MM.1S (cell line): Measurements from ENCODE around the gene MFF.

Experiments
- DNase-seq: peaks from one replicate; pipeline ENCODE4 v3.0.0-alpha.2; 2015
- H2AFZ ChIP-seq: fragments of 300-600 bp; sonication (generic); 2 replicates; pipeline ENCODE4 v1.6.0; 2016; ENCODE audit warnings: antibody characterized with exemption, low read length
- H3F3A ChIP-seq: fragments of 300-600 bp; sonication (generic); 2 replicates; pipeline ENCODE4 v1.6.1; 2016; ENCODE audit warnings: mild to moderate bottlenecking, antibody characterized with exemption, low read length, moderate library complexity, mixed read lengths; ENCODE audit not compliant: insufficient read depth
- H3K27ac ChIP-seq: fragments of 300-600 bp; sonication (generic); 2 replicates; pipeline ENCODE4 v1.5.1; 2016; ENCODE audit warnings: mild to moderate bottlenecking, low read length
- H3K27me3 ChIP-seq: fragments of 300-600 bp; sonication (generic); replicated peaks from 2 replicates; pipeline ENCODE4 v1.6.0; 2016; ENCODE audit warnings: low read length; ENCODE audit not compliant: insufficient read depth
- H3K36me3 ChIP-seq: fragments of 300-600 bp; sonication (generic); replicated peaks from 2 replicates; pipeline ENCODE4 v1.6.1; 2016; ENCODE audit warnings: mild to moderate bottlenecking, low read length, mixed read lengths; ENCODE audit not compliant: insufficient read depth
- H3K4me1 ChIP-seq: fragments of 300-600 bp; sonication (generic); 2 replicates; pipeline ENCODE4 v1.6.1; 2016; ENCODE audit warnings: low read length, mixed read lengths
- H3K4me2 ChIP-seq: fragments of 300-600 bp; sonication (generic); 2 replicates; pipeline ENCODE4 v1.6.0; 2016; ENCODE audit warnings: low read depth, low read length
- H3K4me3 ChIP-seq: fragments of 300-600 bp; sonication (generic); 2 replicates; pipeline ENCODE4 v1.5.1; 2016; ENCODE audit warnings: low read length, mixed read lengths
- H3K79me2 ChIP-seq: fragments of 300-600 bp; sonication (generic); 2 replicates; pipeline ENCODE4 v1.6.1; 2016; ENCODE audit warnings: mixed run types, low read length, mixed read lengths
- H3K9ac ChIP-seq: fragments of 300-600 bp; sonication (generic); 2 replicates; pipeline ENCODE4 v1.6.1; 2016; ENCODE audit warnings: low read length, mixed read lengths
- H3K9me2 ChIP-seq: fragments of 300-600 bp; sonication (generic); replicated peaks from 2 replicates; pipeline ENCODE4 v1.6.1; 2016; ENCODE audit warnings: mild to moderate bottlenecking, low read length, mixed read lengths; ENCODE audit not compliant: insufficient read depth
- H3K9me3 ChIP-seq: fragments of 300-600 bp; sonication (generic); replicated peaks from 2 replicates; pipeline ENCODE4 v1.6.1; 2016; ENCODE audit warnings: mild to moderate bottlenecking, low read length, mixed read lengths; ENCODE audit not compliant: insufficient read depth
- H4K20me1 ChIP-seq: fragments of 300-600 bp; sonication (generic); 2 replicates; pipeline ENCODE4 v1.6.1; 2016; ENCODE audit warnings: mild to moderate bottlenecking, low read length, moderate library complexity, mixed read lengths; ENCODE audit not compliant: insufficient read depth
- EZH2 ChIP-seq: fragments of 300-600 bp; sonication (generic); optimal IDR thresholded peaks from 2 replicates; pipeline ENCODE3; 2017; ENCODE audit warnings: low read depth, mild to moderate bottlenecking, antibody characterized with exemption, low read length, mixed read lengths
- EZH2phosphoT487 ChIP-seq: fragments of 300-600 bp; sonication (generic); IDR thresholded peaks from 2 replicates; pipeline ENCODE4 v1.6.1; 2018; ENCODE audit warnings: antibody characterized with exemption, low read length
- TF ChIP-seq, protein P1 (sequence below): fragments of 300-600 bp; sonication (generic); IDR thresholded peaks from 2 replicates; pipeline ENCODE4 v1.5.1; 2016; ENCODE audit warnings: antibody characterized with exemption, low read length, mixed read lengths

MFF gene

DNA sequence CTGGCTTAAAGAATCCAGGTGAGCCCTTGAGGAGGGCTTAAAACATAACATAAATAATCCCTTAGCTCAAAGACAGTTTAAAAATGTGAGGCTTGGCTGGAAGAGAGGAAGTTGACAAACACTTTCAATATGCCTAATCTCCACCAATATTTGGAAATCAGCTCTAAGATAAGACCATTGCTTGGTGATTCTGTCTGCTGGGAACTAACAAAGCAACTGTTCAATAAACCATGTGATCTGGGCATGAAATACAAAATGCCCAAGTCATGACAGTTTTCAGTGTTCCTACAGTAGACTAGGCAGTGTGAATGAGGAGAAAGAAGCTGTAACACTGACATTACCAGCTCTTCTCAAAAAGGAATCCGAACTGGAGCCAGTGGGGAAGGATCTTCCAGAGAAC, 10.7 kb downstream of the MFF start:
- Histone ChIP-seq H3K4me1 (no peaks in the 10 kb centered on the region), H3F3A (no peaks in the 10 kb centered on the region), H3K9me3 (no peaks in the 10 kb centered on the region), H3K4me3 (no peak overlapping the region), H3K79me2 (peaks cover 9% of the 10 kb centered on the region), H3K9me2 (no peaks in the 10 kb centered on the region), H3K9ac (no peak overlapping the region), H2AFZ (no peak overlapping the region), H4K20me1 (no peaks in the 10 kb centered on the region), H3K27me3 (no peaks in the 10 kb centered on the region), H3K27ac (no peak overlapping the region), H3K36me3 (peaks cover 10% of the 10 kb centered on the region), H3K4me2 (no peak overlapping the region)
- DNase-seq, result no peak
- TF ChIP-seq EZH2, result no peak
- no peak for TF ChIP-seq EZH2phosphoT487
- TF ChIP-seq, protein P1, sequence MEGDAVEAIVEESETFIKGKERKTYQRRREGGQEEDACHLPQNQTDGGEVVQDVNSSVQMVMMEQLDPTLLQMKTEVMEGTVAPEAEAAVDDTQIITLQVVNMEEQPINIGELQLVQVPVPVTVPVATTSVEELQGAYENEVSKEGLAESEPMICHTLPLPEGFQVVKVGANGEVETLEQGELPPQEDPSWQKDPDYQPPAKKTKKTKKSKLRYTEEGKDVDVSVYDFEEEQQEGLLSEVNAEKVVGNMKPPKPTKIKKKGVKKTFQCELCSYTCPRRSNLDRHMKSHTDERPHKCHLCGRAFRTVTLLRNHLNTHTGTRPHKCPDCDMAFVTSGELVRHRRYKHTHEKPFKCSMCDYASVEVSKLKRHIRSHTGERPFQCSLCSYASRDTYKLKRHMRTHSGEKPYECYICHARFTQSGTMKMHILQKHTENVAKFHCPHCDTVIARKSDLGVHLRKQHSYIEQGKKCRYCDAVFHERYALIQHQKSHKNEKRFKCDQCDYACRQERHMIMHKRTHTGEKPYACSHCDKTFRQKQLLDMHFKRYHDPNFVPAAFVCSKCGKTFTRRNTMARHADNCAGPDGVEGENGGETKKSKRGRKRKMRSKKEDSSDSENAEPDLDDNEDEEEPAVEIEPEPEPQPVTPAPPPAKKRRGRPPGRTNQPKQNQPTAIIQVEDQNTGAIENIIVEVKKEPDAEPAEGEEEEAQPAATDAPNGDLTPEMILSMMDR, result no peak

DNA sequence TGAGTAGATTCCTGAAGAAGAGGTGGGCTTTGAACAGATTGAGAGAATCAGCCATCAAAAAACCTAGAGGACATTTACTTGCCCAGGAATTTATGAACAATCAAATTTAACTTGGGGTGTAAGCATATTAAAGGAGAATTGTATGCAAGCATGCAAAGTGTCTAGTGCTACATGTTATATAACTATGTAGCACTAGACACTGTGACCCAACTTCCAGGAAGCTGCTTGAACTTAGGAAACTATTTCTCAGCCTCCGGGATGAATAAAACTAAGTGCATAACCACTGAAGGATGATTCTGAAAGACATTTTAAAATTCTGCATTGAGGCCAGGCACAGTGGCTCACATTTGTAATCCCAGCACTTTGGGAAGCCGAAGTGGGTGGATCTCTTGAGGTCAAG, 12.4 kb downstream of the MFF start:
- Histone ChIP-seq H3K4me3 (no peak overlapping the region), H3K27me3 (no peaks in the 10 kb centered on the region), H3K4me1 (no peaks in the 10 kb centered on the region), H3K9ac (no peak overlapping the region), H3K79me2 (no peaks in the 10 kb centered on the region), H3K4me2 (no peak overlapping the region), H2AFZ (no peak overlapping the region), H4K20me1 (no peaks in the 10 kb centered on the region), H3K36me3 (peaks cover 8% of the 10 kb centered on the region), H3F3A (no peaks in the 10 kb centered on the region), H3K9me3 (no peaks in the 10 kb centered on the region), H3K9me2 (no peaks in the 10 kb centered on the region), H3K27ac (no peak overlapping the region)
- DNase-seq, result no peak
- TF ChIP-seq, protein P1, result no peak
- no peak for TF ChIP-seq EZH2phosphoT487

DNA sequence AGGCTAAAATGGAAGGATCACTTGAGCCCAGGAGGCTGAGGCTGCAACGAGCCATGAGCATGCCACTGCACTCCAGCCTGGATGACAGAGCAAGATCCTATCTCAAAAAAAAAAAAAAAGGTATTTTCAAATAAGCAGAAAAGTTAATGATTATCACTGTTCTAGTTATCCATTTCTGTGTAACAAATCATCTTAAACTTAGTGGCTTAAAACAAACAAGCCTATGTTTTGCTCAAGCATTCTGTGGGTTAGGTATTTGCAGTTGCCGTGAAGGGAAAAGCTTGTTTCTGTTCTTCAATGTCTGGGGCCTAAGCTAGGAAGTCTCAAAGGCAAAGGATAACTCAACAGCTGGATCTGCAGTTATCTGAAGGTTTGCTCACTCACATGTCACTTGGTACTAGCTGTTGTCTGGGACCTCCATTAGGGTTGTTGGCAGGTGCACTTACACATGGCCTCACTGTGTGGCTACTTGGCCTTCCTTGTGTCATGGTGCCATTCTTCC, 14.1 kb downstream of the MFF start:
- H3K4me2 ChIP-seq, result no peak overlapping the region
- H3K9me3 ChIP-seq, result no peaks in the 10 kb centered on the region
- no peaks in the 10 kb centered on the region for H4K20me1 ChIP-seq
- no peaks in the 10 kb centered on the region for H3F3A ChIP-seq
- H3K27ac ChIP-seq, result no peak overlapping the region
- H3K4me1 ChIP-seq, result no peaks in the 10 kb centered on the region
- no peak for DNase-seq
- H3K79me2 ChIP-seq, result no peaks in the 10 kb centered on the region
- H3K36me3 ChIP-seq, result no peaks in the 10 kb centered on the region; the same call in 1 of the 2 replicates
- H2AFZ ChIP-seq, result no peak overlapping the region
- H3K9me2 ChIP-seq, result no peaks in the 10 kb centered on the region
- no peak overlapping the region for H3K9ac ChIP-seq
- no peak overlapping the region for H3K4me3 ChIP-seq
- TF ChIP-seq EZH2phosphoT487 (no peak), EZH2 (no peak)
- TF ChIP-seq, protein P1, result no peak
- H3K27me3 ChIP-seq, result no peaks in the 10 kb centered on the region
